OCI-LY3 (cell line): ENCODE results near the gene ITGA4.

ENCODE experiments used
- H2AFZ ChIP-seq: fragments of 200-600, 300-600 bp; shearing (Covaris generic); 2 replicates; pipeline ENCODE4 v1.6.0; 2014; ENCODE audit warnings: antibody characterized with exemption, low read depth, low read length
- H3K27ac ChIP-seq: fragments of 200-600, 300-600 bp; sonication (generic); 2 replicates; pipeline ENCODE4 v1.5.1; 2014; ENCODE audit warnings: mild to moderate bottlenecking, low read length, moderate library complexity, mixed read lengths
- H3K27me3 ChIP-seq: fragments of 200-600, 300-600 bp; sonication (generic); 2 replicates; pipeline ENCODE4 v1.6.1; 2014; ENCODE audit warnings: low read depth, low read length, mixed read lengths
- H3K36me3 ChIP-seq: fragments of 200-600, 300-600 bp; sonication (generic); replicated peaks from 2 replicates; pipeline ENCODE3; 2014; ENCODE audit warnings: low read depth, low read length, mixed read lengths
- H3K4me1 ChIP-seq: fragments of 300-600, 200-600 bp; sonication (generic); 2 replicates; pipeline ENCODE4 v1.6.1; 2014; ENCODE audit warnings: low read length, mixed read lengths
- H3K4me2 ChIP-seq: fragments of 200-600, 300-600 bp; sonication (generic); 2 replicates; pipeline ENCODE4 v1.6.1; 2014; ENCODE audit warnings: low read length, mixed read lengths
- H3K4me3 ChIP-seq: fragments of 300-600, 200-600 bp; sonication (generic); 2 replicates; pipeline ENCODE4 v1.5.1; 2014; ENCODE audit warnings: antibody characterized with exemption, mild to moderate bottlenecking, low read length, moderate library complexity
- H3K79me2 ChIP-seq: fragments of 300-600, 200-600 bp; shearing (Covaris generic); 2 replicates; pipeline ENCODE4 v1.6.1; 2014; ENCODE audit warnings: mild to moderate bottlenecking, low read length, mixed read lengths
- H3K9ac ChIP-seq: fragments of 300-600, 200-600 bp; shearing (Covaris generic); 2 replicates; pipeline ENCODE4 v1.6.0; 2014; ENCODE audit warnings: mild to moderate bottlenecking, low read length, moderate library complexity
- H3K9me3 ChIP-seq: fragments of 200-600, 300-600 bp; shearing (Covaris generic); 2 replicates; pipeline ENCODE4 v1.6.1; 2014; ENCODE audit warnings: low read length, mixed read lengths; ENCODE audit not compliant: insufficient read depth
- H4K20me1 ChIP-seq: fragments of 200-600, 300-600 bp; sonication (generic); 2 replicates; pipeline ENCODE4 v1.6.1; 2016; ENCODE audit warnings: low read length, mixed read lengths; ENCODE audit not compliant: insufficient read depth
- CTCF ChIP-seq: fragments of 200-600, 300-600 bp; sonication (generic); IDR thresholded peaks from 2 replicates; pipeline ENCODE4 v1.5.1; 2014; ENCODE audit warnings: antibody characterized with exemption, low read length, low read depth
- EZH2phosphoT487 ChIP-seq: fragments of 200-600 bp; shearing (Covaris generic); IDR thresholded peaks from 2 replicates; pipeline ENCODE4 v1.6.1; 2018; ENCODE audit warnings: antibody characterized with exemption, mixed run types, low read depth

ITGA4 gene

DNA sequence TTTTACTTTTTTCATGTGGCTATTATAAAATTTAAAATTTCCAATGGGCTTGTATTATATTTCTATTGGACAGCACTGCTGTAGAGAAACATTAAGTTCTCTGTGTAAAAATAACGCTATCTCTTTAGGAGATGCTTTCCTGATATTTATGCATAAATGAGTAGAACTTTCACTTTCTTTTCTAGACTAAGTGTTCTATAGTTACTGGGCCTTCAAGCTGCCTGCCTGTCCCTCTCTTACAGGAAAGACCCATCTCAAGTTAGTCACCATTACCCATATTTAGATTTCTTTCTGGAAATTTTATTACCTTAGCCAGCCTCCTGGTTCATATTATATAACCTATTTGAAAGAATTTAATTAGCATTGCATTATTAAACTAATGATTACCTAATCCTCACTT is 4.8 kb downstream of the ITGA4 start:
- TF ChIP-seq EZH2phosphoT487, result no peak
- no peak for TF ChIP-seq CTCF
- H3K27ac ChIP-seq, result no peak overlapping the region
- peaks cover 35% of the 10 kb centered on the region for H3K27me3 ChIP-seq
- peaks cover 5% of the 10 kb centered on the region; the same call in 1 of the 2 replicates for H3K4me1 ChIP-seq
- H3K4me2 ChIP-seq, result no peak overlapping the region
- no peaks in the 10 kb centered on the region for H3K79me2 ChIP-seq
- no peaks in the 10 kb centered on the region for H4K20me1 ChIP-seq
- no peak overlapping the region for H3K4me3 ChIP-seq
- no peak overlapping the region for H2AFZ ChIP-seq
- no peaks in the 10 kb centered on the region for H3K9me3 ChIP-seq
- no peaks in the 10 kb centered on the region for H3K36me3 ChIP-seq
- H3K9ac ChIP-seq, result no peak overlapping the region

GRCh38 chr2:181463588-181463987 is 6.4 kb downstream of the ITGA4 start:
- Histone ChIP-seq H3K4me2 (no peak overlapping the region), H3K4me3 (no peak overlapping the region), H3K4me1 (no peaks in the 10 kb centered on the region), H3K36me3 (no peaks in the 10 kb centered on the region), H3K9ac (no peak overlapping the region), H3K27me3 (peaks cover 29% of the 10 kb centered on the region), H3K9me3 (no peaks in the 10 kb centered on the region), H3K79me2 (no peaks in the 10 kb centered on the region), H2AFZ (no peak overlapping the region), H3K27ac (no peak overlapping the region), H4K20me1 (no peaks in the 10 kb centered on the region)
- TF ChIP-seq CTCF (no peak), EZH2phosphoT487 (no peak)

- H3K27ac ChIP-seq, result no peak overlapping the region
- H3K4me1 ChIP-seq, result no peaks in the 10 kb centered on the region
- no peak overlapping the region for H3K9ac ChIP-seq
- no peak overlapping the region for H3K4me3 ChIP-seq
- no peaks in the 10 kb centered on the region for H3K9me3 ChIP-seq
- H3K79me2 ChIP-seq, result no peaks in the 10 kb centered on the region
- TF ChIP-seq CTCF (no peak), EZH2phosphoT487 (no peak)
- no peaks in the 10 kb centered on the region for H4K20me1 ChIP-seq
- H3K4me2 ChIP-seq, result no peak overlapping the region
- no peak overlapping the region for H2AFZ ChIP-seq
- H3K36me3 ChIP-seq, result no peaks in the 10 kb centered on the region
- peaks cover 21% of the 10 kb centered on the region for H3K27me3 ChIP-seq
These were observed 7.8 kb downstream of the ITGA4 start for GRCh38 chr2:181464966-181465365.

- Histone ChIP-seq H3K4me2 (no peak overlapping the region), H4K20me1 (no peaks in the 10 kb centered on the region), H3K9ac (no peak overlapping the region), H3K36me3 (no peaks in the 10 kb centered on the region), H3K79me2 (no peaks in the 10 kb centered on the region), H3K9me3 (no peaks in the 10 kb centered on the region), H3K4me1 (no peaks in the 10 kb centered on the region), H3K4me3 (no peak overlapping the region), H2AFZ (no peak overlapping the region), H3K27ac (no peak overlapping the region), H3K27me3 (peaks cover 17% of the 10 kb centered on the region)
- no peak for TF ChIP-seq CTCF
- no peak for TF ChIP-seq EZH2phosphoT487
These were observed 8.6 kb downstream of the ITGA4 start for GRCh38 chr2:181465676-181466375.
